C4-2B (cell line): ENCODE results near the gene KSR2.

ENCODE experiments used
- ZFX ChIP-seq: fragments of 450-650 bp; IDR thresholded peaks from 2 replicates; pipeline ENCODE4 v1.6.1; 2017
- TF ChIP-seq, protein P1 (sequence below): fragments of 450-650 bp; conservative IDR thresholded peaks from 2 replicates; pipeline ENCODE4 v1.5.1; 2017; ENCODE audit warnings: mild to moderate bottlenecking

DNA sequence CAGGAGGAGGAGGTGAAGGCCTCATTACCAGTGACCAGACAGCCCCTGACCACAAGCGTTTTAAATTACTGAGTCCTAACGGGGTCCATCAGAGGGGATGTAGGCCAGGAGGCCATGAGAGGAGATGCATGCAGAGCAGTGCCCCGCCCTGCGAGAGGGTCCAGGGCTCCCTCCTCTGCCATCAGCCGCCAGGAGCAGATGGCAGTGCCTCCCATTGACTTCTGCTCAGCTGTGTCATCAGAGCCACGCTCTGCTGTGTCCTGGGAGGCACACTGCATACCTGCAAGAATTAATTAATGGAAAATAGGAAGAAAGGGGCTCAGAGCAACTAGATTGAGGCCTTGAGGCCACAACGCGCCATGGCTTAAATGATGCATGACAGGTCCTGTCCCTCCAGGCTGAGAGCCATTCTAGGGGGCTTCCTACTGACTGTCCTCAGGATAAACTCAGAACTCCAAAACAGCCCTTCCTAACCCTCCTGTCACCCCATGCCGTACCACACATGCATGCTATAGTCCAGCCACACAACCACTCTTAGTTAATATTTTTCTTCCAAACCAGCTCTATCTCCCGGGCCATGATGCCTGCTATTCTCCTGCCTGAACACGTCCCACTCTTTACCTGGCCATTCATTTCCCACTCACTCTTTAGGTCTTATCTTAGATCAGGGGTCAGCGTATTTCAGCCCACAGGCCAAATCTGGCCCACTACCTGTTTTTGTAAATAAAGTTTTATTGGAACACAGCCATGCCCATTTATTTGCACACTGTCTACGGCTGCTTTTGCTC is 235.8 kb downstream of the KSR2 start:
- TF ChIP-seq, protein P1, sequence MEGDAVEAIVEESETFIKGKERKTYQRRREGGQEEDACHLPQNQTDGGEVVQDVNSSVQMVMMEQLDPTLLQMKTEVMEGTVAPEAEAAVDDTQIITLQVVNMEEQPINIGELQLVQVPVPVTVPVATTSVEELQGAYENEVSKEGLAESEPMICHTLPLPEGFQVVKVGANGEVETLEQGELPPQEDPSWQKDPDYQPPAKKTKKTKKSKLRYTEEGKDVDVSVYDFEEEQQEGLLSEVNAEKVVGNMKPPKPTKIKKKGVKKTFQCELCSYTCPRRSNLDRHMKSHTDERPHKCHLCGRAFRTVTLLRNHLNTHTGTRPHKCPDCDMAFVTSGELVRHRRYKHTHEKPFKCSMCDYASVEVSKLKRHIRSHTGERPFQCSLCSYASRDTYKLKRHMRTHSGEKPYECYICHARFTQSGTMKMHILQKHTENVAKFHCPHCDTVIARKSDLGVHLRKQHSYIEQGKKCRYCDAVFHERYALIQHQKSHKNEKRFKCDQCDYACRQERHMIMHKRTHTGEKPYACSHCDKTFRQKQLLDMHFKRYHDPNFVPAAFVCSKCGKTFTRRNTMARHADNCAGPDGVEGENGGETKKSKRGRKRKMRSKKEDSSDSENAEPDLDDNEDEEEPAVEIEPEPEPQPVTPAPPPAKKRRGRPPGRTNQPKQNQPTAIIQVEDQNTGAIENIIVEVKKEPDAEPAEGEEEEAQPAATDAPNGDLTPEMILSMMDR, result no peak
- TF ChIP-seq ZFX, result no peak
